Type B pancreatic cell (in vitro differentiated cells): ENCODE measurements around the gene PRKN. TPM values are rescaled to one million over a fixed set of nuclear protein-coding genes. Genes with fewer than 3 reads are reported as not detected.

Experiments
- DNase-seq: peaks from one replicate; pipeline ENCODE4 v3.0.0; 2021; ENCODE audit warnings: mixed read lengths; ENCODE audit not compliant: unreplicated experiment; ENCODE audit errors: extremely low spot score
- H3K27ac Mint-ChIP-seq: 2 replicates; pipeline ENCODE4 v1.8.0; 2021; ENCODE audit warnings: mild to moderate bottlenecking, mixed read lengths
- H3K27me3 Mint-ChIP-seq: 2 replicates; pipeline ENCODE4 v1.8.0; 2021; ENCODE audit warnings: mixed read lengths
- H3K36me3 Mint-ChIP-seq: 2 replicates; pipeline ENCODE4 v1.8.0; 2021; ENCODE audit warnings: mixed read lengths
- H3K4me1 Mint-ChIP-seq: one replicate; pipeline ENCODE4 v1.8.0; 2021; ENCODE audit warnings: mixed read lengths; ENCODE audit not compliant: unreplicated experiment
- H3K4me3 Mint-ChIP-seq: 2 replicates; pipeline ENCODE4 v1.8.0; 2021; ENCODE audit warnings: mild to moderate bottlenecking, mixed read lengths
- H3K9me3 Mint-ChIP-seq: 2 replicates; pipeline ENCODE4 v1.8.0; 2021; ENCODE audit warnings: mixed read lengths
- total RNA-seq: library from RNA; stranded (reverse); gene quantifications from 2 replicates; pipeline ENCODE4 v1.2.1, GENCODE V29; 2021; ENCODE audit warnings: low replicate concordance
- TF ChIP-seq, protein P1 (sequence below): fragments of 200-600 bp; sonication (generic); conservative IDR thresholded peaks from 2 replicates; pipeline ENCODE4 v1.5.0; 2021; ENCODE audit warnings: antibody characterized with exemption, mild to moderate bottlenecking

The PRKN gene
- total RNA-seq, 1 donor from 2014 or later = 6.2 TPM

DNA sequence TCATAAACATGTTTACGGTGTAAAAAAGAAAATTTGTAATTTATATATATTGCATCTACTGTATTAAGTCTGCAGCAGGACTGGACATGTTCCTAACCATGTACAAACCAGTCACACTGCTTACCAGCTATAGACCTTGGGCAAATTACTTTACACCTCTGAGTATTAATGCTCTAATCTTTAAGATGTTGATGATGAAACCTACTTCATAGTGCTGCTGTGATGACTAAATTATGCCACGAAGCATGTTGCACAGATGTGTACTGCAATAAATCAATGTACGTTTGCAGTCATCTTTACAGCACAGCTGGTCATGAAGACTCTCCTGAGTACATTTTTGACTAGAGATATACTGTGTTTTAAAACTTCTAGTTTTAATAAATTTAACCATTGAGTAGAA, 42.6 kb downstream of the PRKN start:
- TF ChIP-seq, protein P1, sequence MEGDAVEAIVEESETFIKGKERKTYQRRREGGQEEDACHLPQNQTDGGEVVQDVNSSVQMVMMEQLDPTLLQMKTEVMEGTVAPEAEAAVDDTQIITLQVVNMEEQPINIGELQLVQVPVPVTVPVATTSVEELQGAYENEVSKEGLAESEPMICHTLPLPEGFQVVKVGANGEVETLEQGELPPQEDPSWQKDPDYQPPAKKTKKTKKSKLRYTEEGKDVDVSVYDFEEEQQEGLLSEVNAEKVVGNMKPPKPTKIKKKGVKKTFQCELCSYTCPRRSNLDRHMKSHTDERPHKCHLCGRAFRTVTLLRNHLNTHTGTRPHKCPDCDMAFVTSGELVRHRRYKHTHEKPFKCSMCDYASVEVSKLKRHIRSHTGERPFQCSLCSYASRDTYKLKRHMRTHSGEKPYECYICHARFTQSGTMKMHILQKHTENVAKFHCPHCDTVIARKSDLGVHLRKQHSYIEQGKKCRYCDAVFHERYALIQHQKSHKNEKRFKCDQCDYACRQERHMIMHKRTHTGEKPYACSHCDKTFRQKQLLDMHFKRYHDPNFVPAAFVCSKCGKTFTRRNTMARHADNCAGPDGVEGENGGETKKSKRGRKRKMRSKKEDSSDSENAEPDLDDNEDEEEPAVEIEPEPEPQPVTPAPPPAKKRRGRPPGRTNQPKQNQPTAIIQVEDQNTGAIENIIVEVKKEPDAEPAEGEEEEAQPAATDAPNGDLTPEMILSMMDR = no peak
- Mint-ChIP-seq H3K27me3 (no peaks in the 10 kb centered on the region), H3K36me3 (no peaks in the 10 kb centered on the region), H3K4me1 (no peaks in the 10 kb centered on the region), H3K4me3 (no peak overlapping the region), H3K27ac (no peak overlapping the region), H3K9me3 (no peaks in the 10 kb centered on the region)
- no peak for DNase-seq

DNA sequence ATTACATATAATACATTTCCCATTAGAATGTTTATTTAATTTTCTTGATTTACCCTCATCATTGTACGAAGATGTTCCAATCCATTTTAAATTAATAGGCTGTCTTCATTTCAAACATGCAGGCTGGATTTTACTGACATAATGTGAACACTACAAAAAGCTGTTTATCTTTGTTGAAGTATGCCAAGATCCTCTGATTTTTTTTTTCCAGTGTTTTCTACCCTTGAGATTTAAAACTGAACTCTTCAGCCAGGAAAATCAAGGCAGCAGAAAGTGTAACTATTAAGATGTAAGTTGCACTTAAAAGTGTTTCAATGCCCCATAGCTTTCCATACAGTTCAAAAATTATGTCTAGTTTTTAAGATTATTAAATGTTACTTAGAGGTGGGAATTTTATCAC, 43.5 kb downstream of the PRKN start:
- H3K4me3 Mint-ChIP-seq = no peak overlapping the region
- H3K27ac Mint-ChIP-seq = no peak overlapping the region
- TF ChIP-seq, protein P1 = no peak
- H3K4me1 Mint-ChIP-seq = no peaks in the 10 kb centered on the region
- no peaks in the 10 kb centered on the region for H3K27me3 Mint-ChIP-seq
- no peaks in the 10 kb centered on the region for H3K36me3 Mint-ChIP-seq
- H3K9me3 Mint-ChIP-seq = no peaks in the 10 kb centered on the region
- no peak for DNase-seq

DNA sequence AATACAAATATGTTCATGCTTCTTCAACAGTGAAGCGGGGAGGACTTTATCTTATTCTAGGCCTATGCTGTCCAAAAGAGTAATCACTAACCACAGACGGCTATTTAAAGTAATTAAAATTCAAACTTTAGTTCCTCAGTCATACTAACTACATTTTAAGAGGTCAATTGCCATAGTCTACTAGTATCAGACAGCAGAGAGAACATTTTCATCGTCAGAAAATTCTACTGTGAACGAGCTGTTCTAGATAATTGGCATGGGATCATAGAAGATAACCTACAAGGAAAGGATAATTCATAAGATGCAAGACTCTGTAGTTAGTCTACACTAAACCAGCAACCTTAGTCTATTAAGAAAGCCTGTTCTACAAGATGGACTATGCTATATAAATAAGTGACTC, 44.4 kb downstream of the PRKN start:
- TF ChIP-seq, protein P1 = no peak
- no peaks in the 10 kb centered on the region for H3K27me3 Mint-ChIP-seq
- H3K27ac Mint-ChIP-seq = no peak overlapping the region
- H3K4me1 Mint-ChIP-seq = no peaks in the 10 kb centered on the region
- no peak for DNase-seq
- H3K4me3 Mint-ChIP-seq = no peak overlapping the region
- no peaks in the 10 kb centered on the region for H3K36me3 Mint-ChIP-seq
- H3K9me3 Mint-ChIP-seq = no peaks in the 10 kb centered on the region

DNA sequence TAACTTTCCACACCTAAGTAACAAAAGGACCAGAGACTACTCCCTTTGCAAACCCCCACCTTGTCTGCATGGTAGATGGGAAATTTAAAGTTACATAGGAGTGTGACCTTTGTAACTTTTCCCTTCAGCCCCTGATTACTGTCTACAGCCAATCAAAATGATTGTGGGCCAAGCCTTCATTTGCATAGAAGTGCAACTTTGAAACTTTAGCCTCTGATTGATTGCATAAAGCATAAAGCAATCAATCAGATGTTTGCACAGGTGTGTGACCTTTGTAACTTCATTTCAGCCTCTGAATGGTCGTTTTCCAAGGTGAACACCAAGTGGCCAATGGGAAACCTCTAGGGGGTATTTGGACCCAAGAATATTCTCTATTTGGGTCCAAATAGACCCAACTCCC, 46.1 kb downstream of the PRKN start:
- TF ChIP-seq, protein P1 = no peak

DNA sequence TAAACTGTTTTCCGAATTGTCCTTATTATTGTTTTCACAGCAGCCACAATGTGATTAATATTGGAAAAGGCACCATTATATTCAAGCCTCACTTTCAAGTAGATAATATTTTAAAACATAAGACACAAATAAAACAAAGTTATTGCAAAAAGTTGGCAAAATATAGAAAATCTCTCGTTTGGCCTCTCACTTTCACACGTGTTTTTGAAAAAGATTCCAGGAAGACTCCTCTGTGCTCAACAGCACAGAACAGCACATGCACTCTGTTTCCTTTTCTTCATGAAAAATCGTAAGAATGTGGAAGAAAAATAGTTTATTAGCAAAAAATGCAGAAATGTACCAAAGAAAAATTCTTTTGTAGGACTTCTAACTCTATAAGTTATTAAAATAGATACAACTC, 46.7 kb downstream of the PRKN start:
- Mint-ChIP-seq H3K9me3 (no peaks in the 10 kb centered on the region), H3K27me3 (no peaks in the 10 kb centered on the region), H3K4me3 (no peak overlapping the region), H3K36me3 (no peaks in the 10 kb centered on the region), H3K4me1 (no peaks in the 10 kb centered on the region), H3K27ac (no peak overlapping the region)
- TF ChIP-seq, protein P1 = no peak
- no peak for DNase-seq

More for the DNA sequence above, 46.1 kb downstream of the PRKN start:
- Mint-ChIP-seq H3K36me3 (no peaks in the 10 kb centered on the region), H3K4me1 (no peaks in the 10 kb centered on the region), H3K9me3 (no peaks in the 10 kb centered on the region), H3K27me3 (no peaks in the 10 kb centered on the region), H3K27ac (no peak overlapping the region), H3K4me3 (no peak overlapping the region)
- no peak for DNase-seq

DNA sequence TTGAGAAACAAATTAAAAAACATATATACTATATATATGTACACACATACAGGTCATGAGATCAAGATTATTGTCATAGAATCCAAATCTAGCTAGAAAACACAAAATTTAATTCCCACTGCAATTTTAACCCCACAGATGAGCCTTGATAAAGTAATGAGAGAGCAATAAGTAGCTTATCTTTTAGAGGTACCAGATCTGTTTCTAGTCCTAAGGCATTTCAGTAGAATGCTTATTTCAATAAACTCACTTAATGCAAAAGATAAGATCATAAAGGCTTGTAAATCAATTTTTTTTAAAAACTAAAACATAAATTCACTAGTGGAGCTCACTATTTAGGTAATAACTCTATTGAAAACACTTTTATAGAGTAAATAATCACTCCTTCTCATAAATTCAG, 47.2 kb downstream of the PRKN start:
- Mint-ChIP-seq H3K4me3 (no peak overlapping the region), H3K27ac (no peak overlapping the region), H3K27me3 (no peaks in the 10 kb centered on the region), H3K4me1 (no peaks in the 10 kb centered on the region), H3K9me3 (no peaks in the 10 kb centered on the region), H3K36me3 (no peaks in the 10 kb centered on the region)
- DNase-seq = no peak
- TF ChIP-seq, protein P1 = no peak
